Right cardiac atrium (tissue), 5 donors: ENCODE measurements around the gene KCNJ14. TPM values are rescaled to one million over a fixed set of nuclear protein-coding genes. Genes with fewer than 3 reads are reported as not detected.
A peak's percentile ranks its signal among the peaks of the same experiment; 100 is the strongest.

Experiments
- ATAC-seq, 2 donors: fragments of 200-7000 bp; cut with Tn5 transposase; one replicate each; pipeline versions ENCODE4 v1.8.0 to v1.9.1; 2020; ENCODE audit warnings: moderate library complexity in 2 of 2, mild to moderate bottlenecking in 1 of 2
- DNase-seq, 3 donors: peaks; one replicate each; pipeline ENCODE4 v3.0.0-alpha.2; 2020
- H3K27ac ChIP-seq: one replicate; pipeline ENCODE4 v1.5.1; 2013; ENCODE audit warnings: mild to moderate bottlenecking, low read length, control low read depth, moderate library complexity
- H3K27me3 ChIP-seq: one replicate; pipeline ENCODE4 v1.6.1; 2013; ENCODE audit not compliant: control insufficient read depth, insufficient read depth
- H3K4me1 ChIP-seq: one replicate; pipeline ENCODE4 v1.6.1; 2013; ENCODE audit warnings: low read length; ENCODE audit not compliant: control insufficient read depth, insufficient read depth
- H3K4me3 ChIP-seq: one replicate; pipeline ENCODE4 v1.5.1; 2013; ENCODE audit warnings: low read length, control low read depth
- H3K9me3 ChIP-seq: one replicate; pipeline ENCODE4 v1.6.1; 2013; ENCODE audit warnings: low read length; ENCODE audit not compliant: control insufficient read depth
- WGBS: extraction: QIAGEN DNeasy Blood & Tissue Kit; methylation state at CpG from one replicate; pipeline ENCODE4 v1.1.7; 2013; 5-methylcytosine and 5-hydroxymethylcytosine counted together
- intact Hi-C, 4 donors: fragments of 100-400 bp; cut with DNase I; formaldehyde crosslinking; loops; one replicate each; pipeline versions ENCODE4 v1.11.0 to v1.14.0; 2022 to 2023
- polyA plus RNA-seq: library from polyadenylated mRNA; stranded (reverse); fragments of 200-250 nt; gene quantifications from one replicate; pipeline ENCODE4 v1.2.3, GENCODE V29; 2013
- total RNA-seq, 4 donors: library from RNA; stranded (reverse); fragmentation: NEBNext Ultra II Directional; extraction: Animal tissue kit (Norgen Biotek cat#: 25700); gene quantifications; one replicate each; pipeline ENCODE4 v1.2.1, GENCODE V29; 2021
- donor health status: healthy with polysubstance abuse.
- donor health status: DM: no; HTN: yes; CAD: no.
- donor health status: DM: no; HTN: no; CAD: no.
- donor health status: DM: no; HTN: yes; CAD: no; lungs with severe emphysema.
- donor health status: DM: yes; HTN: yes; CAD: no.

The KCNJ14 gene
- total and polyA plus RNA-seq, 5 donors = 0.16 to 0.75 (median 0.21) TPM

DNA sequence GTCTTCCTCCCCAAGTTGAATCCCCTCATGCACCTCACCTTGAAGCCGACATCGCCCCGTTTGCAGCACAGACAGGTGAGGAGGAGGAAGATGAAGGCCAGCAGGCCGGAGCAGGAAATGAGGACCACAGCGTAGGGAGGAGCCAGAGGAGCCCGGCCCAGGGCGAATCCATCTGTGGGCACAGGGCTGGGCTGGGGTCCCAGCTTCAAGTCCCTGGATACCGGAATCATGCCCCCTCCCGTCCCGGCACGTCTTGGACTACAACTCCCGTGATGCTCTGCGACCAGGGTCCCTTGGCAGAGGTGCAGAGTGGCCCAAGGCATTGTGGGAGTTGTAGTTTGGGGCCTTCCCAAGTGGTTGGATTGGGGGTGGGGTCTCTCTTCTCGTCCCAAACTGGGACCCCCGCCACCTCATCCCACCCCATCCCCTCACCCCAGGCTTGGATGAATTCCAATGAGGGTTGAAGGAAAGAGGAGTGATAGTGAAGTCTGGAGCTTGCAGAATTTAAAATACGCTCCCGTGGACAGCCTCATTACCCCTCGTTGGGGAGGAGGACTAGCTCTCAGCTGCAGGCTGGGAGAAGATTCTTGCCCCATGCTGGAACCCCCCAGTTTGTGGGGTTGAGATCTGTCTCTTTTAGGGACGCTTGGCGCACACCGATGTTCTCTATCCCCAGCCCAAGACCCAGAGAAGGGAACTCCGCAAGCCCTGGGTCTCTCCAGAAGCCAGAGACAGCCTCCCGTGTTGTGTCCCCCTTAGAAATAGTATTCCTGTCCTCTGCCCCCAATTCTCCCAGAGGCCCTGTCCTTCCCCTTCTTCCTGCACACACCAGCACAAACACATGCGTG is 55.3 kb downstream of the KCNJ14 start:
- ATAC-seq = peak; percentile 79 to 80
- peak; percentile 71 to 86 (median 85) for DNase-seq
- no peaks in the 10 kb centered on the region for H3K27me3 ChIP-seq
- intact Hi-C loops = loop anchor here in 1 of 4 donors (10.0 kb wide), 1 partner anchor 54 kb away; no protein-coding TSS in a partner anchor
- H3K4me3 ChIP-seq = no peak overlapping the region
- no peaks in the 10 kb centered on the region for H3K4me1 ChIP-seq
- H3K9me3 ChIP-seq = no peaks in the 10 kb centered on the region
- 10% methylated on average over 24 of the region's 24 CpGs for WGBS
- no peak overlapping the region for H3K27ac ChIP-seq

DNA sequence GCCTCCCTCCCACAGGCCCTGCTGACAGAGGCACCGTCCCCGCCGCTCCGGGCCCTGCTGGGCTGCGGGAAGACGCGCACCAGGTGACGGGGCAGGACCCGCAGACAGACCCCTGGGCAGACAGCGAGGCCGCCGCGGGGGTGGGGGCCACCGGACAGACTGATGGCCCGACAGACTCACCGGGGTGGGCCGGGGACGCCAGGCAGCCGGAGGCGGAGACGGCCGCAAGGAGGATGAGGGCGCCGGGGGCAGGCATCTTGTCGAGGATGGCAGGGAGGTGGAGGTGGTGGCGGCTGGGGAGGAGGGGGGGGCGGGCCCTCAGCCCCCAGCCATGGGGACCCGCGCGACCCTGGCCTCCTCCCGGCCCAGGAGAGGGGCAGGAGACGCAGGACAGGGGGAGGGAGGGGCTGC is 56.0 kb downstream of the KCNJ14 start:
- ATAC-seq = peak in 1 of 2 donors; percentile 4
- Histone ChIP-seq H3K9me3 (no peaks in the 10 kb centered on the region), H3K4me1 (no peaks in the 10 kb centered on the region), H3K4me3 (no peak overlapping the region), H3K27ac (no peak overlapping the region), H3K27me3 (no peaks in the 10 kb centered on the region)
- peak in 1 of 3 donors; percentile 57 for DNase-seq
- intact Hi-C loops = loop anchor here in 1 of 4 donors (10.0 kb wide), 1 partner anchor 53 kb away; no protein-coding TSS in a partner anchor
- 2% methylated on average over 32 of the region's 32 CpGs for WGBS

DNA sequence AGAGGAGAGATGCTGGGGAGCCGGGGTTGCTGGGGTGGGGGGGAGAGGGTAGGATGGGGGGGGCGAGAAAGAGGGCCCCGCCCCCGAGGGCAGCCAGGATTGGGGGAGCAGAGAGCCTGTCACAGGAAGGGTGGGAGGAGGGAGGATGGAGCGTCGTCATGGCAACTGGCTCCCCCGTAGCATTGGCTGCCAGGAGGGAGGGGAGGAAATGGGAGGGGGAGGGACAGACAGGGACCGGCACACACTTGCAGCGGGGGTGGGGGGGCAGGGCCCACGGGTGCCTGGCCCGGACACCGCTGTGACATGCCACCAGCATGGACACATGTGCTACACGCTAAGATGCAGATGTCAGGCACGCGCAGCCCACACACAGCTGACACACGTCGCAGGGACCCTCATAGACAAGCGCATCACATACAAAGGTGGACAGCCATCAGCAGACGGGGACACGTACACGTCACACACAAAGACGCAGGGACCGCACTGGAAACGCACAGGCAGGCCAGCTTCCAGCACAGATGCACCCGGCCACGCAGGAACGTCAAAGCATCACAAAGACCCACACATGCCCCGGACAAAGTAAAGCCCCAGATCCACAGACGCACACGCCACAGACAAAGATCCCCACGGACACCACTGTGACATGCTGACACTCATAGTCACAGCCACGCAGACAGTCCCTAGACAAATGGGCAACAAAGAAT is 56.6 kb downstream of the KCNJ14 start, which contains the start of gene LMTK3:
LMTK3 (minus strand) TSS at position 36 of the 704 bp plus-strand sequence. CDS start 259 bp downstream, outside the sequence.
- DNase-seq (peak in 2 of 3 donors; percentile 60 to 72), ATAC-seq (peak in 1 of 2 donors; percentile 5)
- intact Hi-C loops = loop anchor here in 1 of 4 donors (10.0 kb wide), 1 partner anchor 53 kb away; no protein-coding TSS in a partner anchor
- Histone ChIP-seq H3K4me1 (no peaks in the 10 kb centered on the region), H3K4me3 (no peak within 1 kb of the TSS), H3K9me3 (no peaks in the 10 kb centered on the region), H3K27ac (no peak within 1 kb of the TSS), H3K27me3 (no peaks in the 10 kb centered on the region)
- WGBS = 9% methylated on average over 32 of the region's 32 CpGs

DNA sequence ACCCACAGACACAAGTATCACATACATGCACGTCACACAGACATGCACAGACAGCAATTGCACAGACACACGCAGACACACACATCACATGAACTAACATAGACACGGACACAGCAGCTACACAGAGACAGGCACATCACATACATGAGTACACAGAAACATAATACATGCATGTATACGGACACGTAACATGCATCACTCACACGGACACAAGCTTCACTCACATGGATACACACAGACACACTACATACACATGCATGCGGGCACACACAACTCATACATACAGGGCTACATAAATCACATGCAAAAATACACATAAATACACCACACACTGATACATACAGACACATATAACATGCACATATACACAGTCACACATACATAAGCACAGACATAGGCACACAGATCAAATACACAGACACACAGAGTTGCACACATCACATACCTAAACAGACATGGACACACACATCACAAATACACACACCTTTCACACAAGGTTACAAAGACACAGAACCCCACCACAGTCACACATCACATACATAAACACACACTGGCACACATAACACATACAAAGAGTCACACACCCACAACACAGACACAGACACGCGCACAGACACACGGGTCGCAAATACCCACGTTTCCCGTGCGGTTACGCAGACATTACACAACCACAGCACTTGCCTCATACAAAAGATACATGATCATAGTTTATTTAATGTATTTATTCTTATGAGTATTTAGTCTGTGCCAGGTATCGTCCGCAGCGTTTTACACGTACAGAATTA is 57.3 kb downstream of the KCNJ14 start:
- H3K4me3 ChIP-seq = no peak overlapping the region
- ATAC-seq (no peak), DNase-seq (peak in 1 of 3 donors; percentile 18)
- intact Hi-C loops = loop anchor here in 1 of 4 donors (10.0 kb wide), 1 partner anchor 52 kb away; no protein-coding TSS in a partner anchor
- H3K27me3 ChIP-seq = no peaks in the 10 kb centered on the region
- H3K9me3 ChIP-seq = no peaks in the 10 kb centered on the region
- H3K4me1 ChIP-seq = no peaks in the 10 kb centered on the region
- WGBS = 46% methylated on average over 19 of the region's 19 CpGs
- no peak overlapping the region for H3K27ac ChIP-seq

DNA sequence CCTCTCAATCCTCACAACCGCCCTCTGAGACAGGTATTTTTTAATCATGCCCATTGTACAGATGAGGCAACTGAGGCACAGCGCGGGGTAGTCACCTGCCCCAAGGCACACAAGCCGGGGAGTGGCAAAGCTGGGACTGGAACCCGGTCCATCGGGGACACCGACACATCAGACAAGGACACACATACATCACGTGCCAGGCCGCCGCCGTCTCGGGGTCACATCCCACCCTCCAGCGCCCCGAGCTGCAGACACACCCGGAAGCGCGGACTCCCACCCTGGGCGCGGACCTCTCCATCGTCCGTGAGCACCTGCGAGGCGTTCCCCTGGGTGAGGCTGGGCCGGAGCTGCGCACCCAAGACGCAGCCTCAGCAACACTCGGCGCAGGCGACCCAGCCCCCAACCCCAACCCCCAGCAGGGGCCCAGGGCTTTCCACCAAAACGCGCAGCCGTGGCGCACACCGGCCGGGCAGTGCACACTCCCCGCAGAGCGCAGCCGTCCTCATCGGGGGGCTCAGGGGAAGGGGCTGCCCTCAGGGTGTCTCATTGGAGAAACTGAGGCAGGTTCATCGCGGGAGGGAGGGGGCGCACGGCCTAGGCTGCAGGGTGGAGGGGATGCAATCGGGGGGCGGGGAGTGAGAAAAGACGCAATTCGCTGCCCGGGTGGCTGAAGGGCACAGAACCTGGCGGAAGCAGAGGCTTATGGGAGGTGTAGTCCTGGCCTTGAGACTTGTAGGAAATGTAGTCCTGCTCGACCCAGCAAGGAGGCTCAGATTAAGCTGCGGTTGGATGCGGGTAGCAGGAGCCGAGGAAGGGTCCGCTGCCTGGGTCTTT is 58.1 kb downstream of the KCNJ14 start:
- intact Hi-C loops = loop anchor here in 1 of 4 donors (10.0 kb wide), 1 partner anchor 51 kb away; no protein-coding TSS in a partner anchor
- 3% methylated on average over 54 of the region's 54 CpGs for WGBS
- DNase-seq (peak; percentile 55 to 81 (median 78)), ATAC-seq (peak; percentile 81)
- Histone ChIP-seq H3K27ac (no peak overlapping the region), H3K27me3 (no peaks in the 10 kb centered on the region), H3K9me3 (no peaks in the 10 kb centered on the region), H3K4me3 (peak overlapping the region; percentile 68), H3K4me1 (no peaks in the 10 kb centered on the region)

DNA sequence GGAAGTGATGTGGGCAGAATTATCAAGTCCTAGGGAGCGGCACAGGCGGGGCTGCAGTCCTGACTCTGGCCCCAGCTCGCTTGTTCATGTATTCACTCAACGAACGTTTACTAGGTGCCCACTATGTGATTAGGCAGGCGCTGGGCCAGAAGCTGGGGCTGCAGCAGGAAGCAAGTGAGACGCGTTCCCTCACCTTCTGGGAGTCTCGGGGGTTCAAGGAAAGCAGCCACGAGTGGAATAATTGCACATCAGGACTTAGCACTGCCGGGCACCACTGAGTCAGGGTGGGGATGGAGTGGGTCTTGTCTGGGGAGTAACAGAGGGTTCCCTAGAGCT is 58.7 kb downstream of the KCNJ14 start:
- no peaks in the 10 kb centered on the region for H3K9me3 ChIP-seq
- intact Hi-C loops = loop anchor here in 1 of 4 donors (10.0 kb wide), 1 partner anchor 51 kb away; no protein-coding TSS in a partner anchor
- ATAC-seq = no peak

DNA sequence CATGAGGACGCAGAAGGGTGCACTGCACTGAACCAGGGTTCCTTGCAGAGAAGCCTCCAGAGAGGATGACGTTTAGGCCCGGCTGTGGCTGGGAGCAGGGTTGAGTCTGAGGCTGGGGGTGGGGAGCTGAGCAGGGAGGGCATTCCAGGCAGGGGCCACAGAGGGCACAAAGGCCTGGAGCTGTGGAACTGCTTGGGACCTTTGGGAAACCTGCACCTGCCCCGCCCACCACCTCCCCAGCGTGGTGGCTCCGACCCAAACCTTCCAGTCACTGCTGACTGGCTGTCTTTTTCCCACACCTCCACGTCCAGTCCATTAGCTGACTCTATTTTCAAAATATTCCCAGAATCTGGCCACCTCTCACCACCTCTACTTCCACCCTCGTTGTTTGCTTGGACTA is 61.2 kb downstream of the KCNJ14 start:
- peak in 1 of 3 donors; percentile 38 for DNase-seq
- H3K27ac ChIP-seq = no peak overlapping the region
- no peaks in the 10 kb centered on the region for H3K27me3 ChIP-seq
- no peaks in the 10 kb centered on the region for H3K9me3 ChIP-seq
- ATAC-seq = no peak
- intact Hi-C loops = loop anchor here in 1 of 4 donors (10.0 kb wide), 1 partner anchor 48 kb away; no protein-coding TSS in a partner anchor
- 69% methylated on average over 8 of the region's 8 CpGs for WGBS
- no peaks in the 10 kb centered on the region for H3K4me1 ChIP-seq
- H3K4me3 ChIP-seq = no peak overlapping the region

More for the DNA sequence above, 58.7 kb downstream of the KCNJ14 start:
- Histone ChIP-seq H3K4me1 (no peaks in the 10 kb centered on the region), H3K27ac (no peak overlapping the region), H3K27me3 (no peaks in the 10 kb centered on the region), H3K4me3 (no peak overlapping the region)
- WGBS = 41% methylated on average over 11 of the region's 11 CpGs
- DNase-seq = no peak

Other genes with a start within 250 kb of the KCNJ14 start
- 10 to 100 TPM; 32.6 to 43.3 (median 33.3) TPM for gene CARD8, start 199.7 kb upstream of the KCNJ14 start, total RNA-seq
- 22.3 TPM for gene CARD8, start 199.7 kb upstream of the KCNJ14 start, polyA plus RNA-seq
- under 1 TPM; 0.25 to 0.46 (median 0.42) TPM for gene ZNF114, start 185.5 kb upstream of the KCNJ14 start, total RNA-seq
- 0.43 TPM for gene ZNF114, start 185.5 kb upstream of the KCNJ14 start, polyA plus RNA-seq
- 100 to 1,000 TPM in 1 of 4 donors, 10 to 100 TPM in 3; 58.0 to 114 (median 80.0) TPM for gene EMP3, start 130.0 kb upstream of the KCNJ14 start, total RNA-seq
- 66.7 TPM for gene EMP3, start 130.0 kb upstream of the KCNJ14 start, polyA plus RNA-seq
- 10 to 100 TPM; 35.0 to 56.7 (median 47.5) TPM for gene TMEM143, start 91.6 kb upstream of the KCNJ14 start, total RNA-seq
- 35.0 TPM for gene TMEM143, start 91.6 kb upstream of the KCNJ14 start, polyA plus RNA-seq
- not detected for gene SYNGR4, start 91.2 kb upstream of the KCNJ14 start, total RNA-seq
- gene SYNGR4, start 91.2 kb upstream of the KCNJ14 start, polyA plus RNA-seq = not detected
- gene KDELR1, start 64.0 kb upstream of the KCNJ14 start, total RNA-seq = 100 to 1,000 TPM in 1 of 4 donors, 10 to 100 TPM in 3; 82.3 to 101 (median 90.1) TPM
- gene KDELR1, start 64.0 kb upstream of the KCNJ14 start, polyA plus RNA-seq = 82.4 TPM
- gene GRIN2D, start 61.9 kb upstream of the KCNJ14 start, total RNA-seq = under 1 TPM; 0.31 to 0.45 (median 0.41) TPM
- gene GRIN2D, start 61.9 kb upstream of the KCNJ14 start, polyA plus RNA-seq = 0.18 TPM
- gene GRWD1, start 9.6 kb upstream of the KCNJ14 start, total RNA-seq = 10 to 100 TPM; 16.0 to 20.4 (median 17.3) TPM
- 7.2 TPM for gene GRWD1, start 9.6 kb upstream of the KCNJ14 start, polyA plus RNA-seq
- 10 to 100 TPM; 26.0 to 35.0 (median 29.2) TPM for gene CYTH2, start 13.8 kb downstream of the KCNJ14 start, total RNA-seq
- 27.4 TPM for gene CYTH2, start 13.8 kb downstream of the KCNJ14 start, polyA plus RNA-seq
- 1 to 10 TPM; 3.1 to 7.2 (median 5.5) TPM for gene LMTK3, start 56.3 kb downstream of the KCNJ14 start, total RNA-seq
- 2.9 TPM for gene LMTK3, start 56.3 kb downstream of the KCNJ14 start, polyA plus RNA-seq
- gene SULT2B1, start 96.6 kb downstream of the KCNJ14 start, total RNA-seq = under 1 TPM in 2 of 4 donors, not detected in 2; 0.25 to 0.76 TPM
- 0.14 TPM for gene SULT2B1, start 96.6 kb downstream of the KCNJ14 start, polyA plus RNA-seq
- gene SPACA4, start 151.2 kb downstream of the KCNJ14 start, total RNA-seq = not detected
- not detected for gene SPACA4, start 151.2 kb downstream of the KCNJ14 start, polyA plus RNA-seq
- gene FAM83E, start 159.5 kb downstream of the KCNJ14 start, total RNA-seq = under 1 TPM in 1 of 4 donors, not detected in 3; 0.33 TPM
- gene FAM83E, start 159.5 kb downstream of the KCNJ14 start, polyA plus RNA-seq = 0.20 TPM
- 100 to 1,000 TPM; 606 to 773 (median 699) TPM for gene RPL18, start 163.6 kb downstream of the KCNJ14 start, total RNA-seq
- 965 TPM for gene RPL18, start 163.6 kb downstream of the KCNJ14 start, polyA plus RNA-seq
- gene SPHK2, start 163.9 kb downstream of the KCNJ14 start, total RNA-seq = 10 to 100 TPM in 3 of 4 donors, 1 to 10 TPM in 1; 7.3 to 12.7 (median 11.7) TPM
- 11.0 TPM for gene SPHK2, start 163.9 kb downstream of the KCNJ14 start, polyA plus RNA-seq
- gene DBP, start 181.8 kb downstream of the KCNJ14 start, total RNA-seq = 10 to 100 TPM in 3 of 4 donors, 1 to 10 TPM in 1; 2.8 to 16.9 (median 14.7) TPM
- 9.5 TPM for gene DBP, start 181.8 kb downstream of the KCNJ14 start, polyA plus RNA-seq
- 10 to 100 TPM in 3 of 4 donors, 1 to 10 TPM in 1; 8.6 to 16.5 (median 13.2) TPM for gene CA11, start 190.6 kb downstream of the KCNJ14 start, total RNA-seq
- gene CA11, start 190.6 kb downstream of the KCNJ14 start, polyA plus RNA-seq = 16.6 TPM
- under 1 TPM; 0.19 to 0.94 (median 0.57) TPM for gene NTN5, start 217.4 kb downstream of the KCNJ14 start, total RNA-seq
- 0.14 TPM for gene NTN5, start 217.4 kb downstream of the KCNJ14 start, polyA plus RNA-seq
- gene FUT2, start 240.4 kb downstream of the KCNJ14 start, total RNA-seq = not detected
- gene FUT2, start 240.4 kb downstream of the KCNJ14 start, polyA plus RNA-seq = 0.09 TPM